ENCODE results near the gene STAT5A. TPM values are rescaled to one million over a fixed set of nuclear protein-coding genes. Genes with fewer than 3 reads are reported as not detected.
A peak's percentile ranks its signal among the peaks of the same experiment; 100 is the strongest.
"Not testable (repeated sequence)": the region's sequence is repeated elsewhere in the genome, so short reads cannot be mapped to it uniquely, and the experiment has no call there.

The STAT5A gene
- total RNA-seq, 2 experiments from 2014 or later: 141 to 150 TPM

- Mint-ChIP-seq H3K4me1 (ENCODE audit: low read depth) (peaks cover 51% of the 10 kb centered on the region), H3K27ac (peak overlapping the region; percentile 14), H3K9me3 (no peaks in the 10 kb centered on the region), H3K27me3 (no peaks in the 10 kb centered on the region), H3K36me3 (ENCODE audit: low read depth) (peaks cover 34% of the 10 kb centered on the region), H3K4me3 (no peak overlapping the region)
- intact Hi-C loops (cut with DNase I, micrococcal nuclease): no loop called here
- Histone ChIP-seq H3K27me3 (ENCODE audit: control insufficient read depth in 1 of 2, insufficient read depth in 2 of 2, low read length in 2 of 2) (no peaks in the 10 kb centered on the region), H3K9me3 (ENCODE audit: control insufficient read depth in 1 of 2, insufficient read depth in 1 of 2, low read length in 2 of 2) (no peaks in the 10 kb centered on the region), H3K4me1 (ENCODE audit: insufficient read depth, low read length) (peaks cover 9% of the 10 kb centered on the region), H3K27ac (ENCODE audit: low read depth in 1 of 2, low read length in 2 of 2) (no peak overlapping the region), H3K36me3 (ENCODE audit: insufficient read depth, low read length) (no peaks in the 10 kb centered on the region), H3K4me3 (ENCODE audit: low read length) (no peak overlapping the region)
- ATAC-seq (ENCODE audit: poor library complexity) (no peak), DNase-seq (no peak)
- CTCF ChIA-PET: interaction anchor here (0.7 kb wide), 1 partner anchor 313 kb away, joined by 3 read pairs; no protein-coding TSS in a partner anchor
- POLR2A ChIA-PET: interaction anchor here (1.7 kb wide), 1 partner anchor 33 kb away, joined by 7 read pairs; the partner anchor contains the start of gene STAT3
- no peak for TF ChIP-seq CTCF (IDR thresholded peaks at IDR 0.05)
These were observed 66.9 kb downstream of the STAT5A start for GRCh38 chr17:42354956-42355843.

DNA sequence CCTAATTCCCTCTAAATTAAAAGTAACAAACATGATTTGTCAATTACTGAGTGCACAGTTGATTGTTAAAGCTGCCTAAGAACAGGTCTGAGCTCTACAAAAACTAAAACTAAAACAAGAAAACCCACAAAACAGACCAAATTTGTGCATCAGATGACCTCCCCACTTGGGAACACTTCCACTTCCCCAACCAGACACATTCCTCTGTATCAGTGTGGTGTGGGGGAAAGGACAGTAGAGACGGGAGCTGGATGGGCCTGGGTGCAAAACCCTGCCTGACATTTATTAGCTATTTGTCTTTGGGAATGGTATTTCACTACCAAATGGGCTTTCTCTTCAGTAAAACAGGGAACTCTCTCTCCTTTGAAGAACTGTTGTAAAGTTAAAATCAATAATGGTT is 70.1 kb downstream of the STAT5A start:
- H3K36me3 ChIP-seq (ENCODE audit: insufficient read depth, low read length): peaks cover 9% of the 10 kb centered on the region
- Mint-ChIP-seq H3K4me1 (ENCODE audit: low read depth) (peaks cover 71% of the 10 kb centered on the region), H3K36me3 (ENCODE audit: low read depth) (peaks cover 46% of the 10 kb centered on the region), H3K9me3 (no peaks in the 10 kb centered on the region), H3K4me3 (no peak overlapping the region), H3K27ac (no peak overlapping the region), H3K27me3 (no peaks in the 10 kb centered on the region)
- CTCF ChIA-PET: interaction anchor here (0.6 to 0.9 kb wide), 3 partner anchors 8 to 27 kb away, joined by 3 read pairs; no protein-coding TSS in a partner anchor
- no peaks in the 10 kb centered on the region for H3K27me3 ChIP-seq (ENCODE audit: control insufficient read depth in 1 of 2, insufficient read depth in 2 of 2, low read length in 2 of 2)
- no peak for TF ChIP-seq CTCF (IDR thresholded peaks at IDR 0.05)
- DNase-seq: no peak
- POLR2A ChIA-PET: interaction anchor here (1.3 to 2.2 kb wide), 2 partner anchors 11 to 30 kb away, joined by 5 to 9 read pairs; partner anchors contain the start of gene STAT3
- H3K4me3 ChIP-seq (ENCODE audit: low read length): no peak overlapping the region
- H3K9me3 ChIP-seq (ENCODE audit: control insufficient read depth in 1 of 2, insufficient read depth in 1 of 2, low read length in 2 of 2): no peaks in the 10 kb centered on the region
- H3K27ac ChIP-seq (ENCODE audit: low read depth in 1 of 2, low read length in 2 of 2): no peak overlapping the region
- H3K4me1 ChIP-seq (ENCODE audit: insufficient read depth, low read length): peaks cover 32% of the 10 kb centered on the region
- ATAC-seq (ENCODE audit: poor library complexity): no peak
- intact Hi-C loops (cut with DNase I, micrococcal nuclease): no loop called here

DNA sequence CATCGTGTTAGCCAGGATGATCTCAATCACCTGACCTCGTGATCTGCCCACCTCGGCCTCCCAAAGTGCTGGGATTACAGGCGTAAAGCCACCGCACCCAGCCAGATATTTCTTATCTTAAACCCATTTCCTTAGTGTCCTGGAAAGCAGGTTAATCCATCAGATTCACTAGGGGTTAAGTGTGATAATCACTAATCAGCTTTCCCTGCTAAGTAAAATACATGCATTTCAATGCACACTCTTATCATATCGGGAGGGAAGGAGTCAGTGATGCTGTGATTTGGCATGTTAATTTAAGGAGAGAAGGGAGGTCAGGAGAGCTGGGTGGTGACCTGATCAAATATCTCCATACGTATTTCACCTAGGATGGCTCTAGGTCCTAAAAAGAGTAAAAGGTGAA is 70.8 kb downstream of the STAT5A start:
- intact Hi-C loops (cut with DNase I, micrococcal nuclease): no loop called here
- H3K27ac Mint-ChIP-seq: no peak overlapping the region
- Histone ChIP-seq H3K36me3 (ENCODE audit: insufficient read depth, low read length) (peaks cover 9% of the 10 kb centered on the region), H3K4me1 (ENCODE audit: insufficient read depth, low read length) (peaks cover 37% of the 10 kb centered on the region), H3K9me3 (ENCODE audit: control insufficient read depth in 1 of 2, insufficient read depth in 1 of 2, low read length in 2 of 2) (no peaks in the 10 kb centered on the region), H3K27me3 (ENCODE audit: control insufficient read depth in 1 of 2, insufficient read depth in 2 of 2, low read length in 2 of 2) (no peaks in the 10 kb centered on the region), H3K27ac (ENCODE audit: low read depth in 1 of 2, low read length in 2 of 2) (no peak overlapping the region), H3K4me3 (ENCODE audit: low read length) (no peak overlapping the region)
- CTCF ChIA-PET: interaction anchor here (1.5 kb wide), 1 partner anchor 47 kb away, joined by 3 read pairs; no protein-coding TSS in a partner anchor
- no peaks in the 10 kb centered on the region for H3K27me3 Mint-ChIP-seq
- H3K4me1 Mint-ChIP-seq (ENCODE audit: low read depth): peaks cover 72% of the 10 kb centered on the region
- H3K4me3 Mint-ChIP-seq: no peak overlapping the region
- H3K9me3 Mint-ChIP-seq: no peaks in the 10 kb centered on the region
- ATAC-seq (ENCODE audit: poor library complexity) (no peak), DNase-seq (no peak)
- TF ChIP-seq CTCF (IDR thresholded peaks at IDR 0.05): no peak
- peaks cover 52% of the 10 kb centered on the region for H3K36me3 Mint-ChIP-seq (ENCODE audit: low read depth)
- POLR2A ChIA-PET: interaction anchor here (2.2 kb wide), 1 partner anchor 30 kb away, joined by 9 read pairs; the partner anchor contains the start of gene STAT3

GRCh38 chr17:42360388-42360787 is 72.1 kb downstream of the STAT5A start:
- peaks cover 76% of the 10 kb centered on the region for H3K4me1 Mint-ChIP-seq (ENCODE audit: low read depth)
- H3K27ac Mint-ChIP-seq; H3K4me3 ChIP-seq (ENCODE audit: low read length); H3K27me3 ChIP-seq (ENCODE audit: control insufficient read depth in 1 of 2, insufficient read depth in 2 of 2, low read length in 2 of 2); H3K27ac ChIP-seq (ENCODE audit: low read depth in 1 of 2, low read length in 2 of 2); H3K4me3 Mint-ChIP-seq; H3K9me3 ChIP-seq (ENCODE audit: control insufficient read depth in 1 of 2, insufficient read depth in 1 of 2, low read length in 2 of 2); POLR2A ChIA-PET; H3K9me3 Mint-ChIP-seq; DNase-seq; H3K27me3 Mint-ChIP-seq; ATAC-seq (ENCODE audit: poor library complexity); intact Hi-C loops (cut with DNase I, micrococcal nuclease): not testable (repeated sequence)
- CTCF ChIA-PET: interaction anchor here (0.6 to 1.5 kb wide), 2 partner anchors 25 to 48 kb away, joined by 3 read pairs; no protein-coding TSS in a partner anchor
- H3K36me3 Mint-ChIP-seq (ENCODE audit: low read depth): peaks cover 59% of the 10 kb centered on the region
- peaks cover 15% of the 10 kb centered on the region for H3K36me3 ChIP-seq (ENCODE audit: insufficient read depth, low read length)
- peaks cover 37% of the 10 kb centered on the region for H3K4me1 ChIP-seq (ENCODE audit: insufficient read depth, low read length)

Data from CD4-positive, alpha-beta T cell (primary cell).